AG09309 (cell line): ENCODE measurements around the gene ATG9B.

ENCODE experiments used
- DNase-seq: peaks from one replicate; pipeline ENCODE4 v3.0.0-alpha.2; 2010; ENCODE audit warnings: low read depth
- H3K4me3 ChIP-seq: 2 replicates; pipeline ENCODE4 v1.5.1; 2011; ENCODE audit warnings: mild to moderate bottlenecking, low read depth, low read length, moderate library complexity; ENCODE audit not compliant: control insufficient read depth
- TF ChIP-seq, protein P1 (sequence below): IDR thresholded peaks from 2 replicates; pipeline ENCODE4 v1.5.1; 2011; ENCODE audit warnings: mild to moderate bottlenecking, low read depth, low read length, inconsistent platforms; ENCODE audit not compliant: insufficient read depth, control insufficient read depth; ENCODE audit errors: missing control alignments

The ATG9B gene

DNA sequence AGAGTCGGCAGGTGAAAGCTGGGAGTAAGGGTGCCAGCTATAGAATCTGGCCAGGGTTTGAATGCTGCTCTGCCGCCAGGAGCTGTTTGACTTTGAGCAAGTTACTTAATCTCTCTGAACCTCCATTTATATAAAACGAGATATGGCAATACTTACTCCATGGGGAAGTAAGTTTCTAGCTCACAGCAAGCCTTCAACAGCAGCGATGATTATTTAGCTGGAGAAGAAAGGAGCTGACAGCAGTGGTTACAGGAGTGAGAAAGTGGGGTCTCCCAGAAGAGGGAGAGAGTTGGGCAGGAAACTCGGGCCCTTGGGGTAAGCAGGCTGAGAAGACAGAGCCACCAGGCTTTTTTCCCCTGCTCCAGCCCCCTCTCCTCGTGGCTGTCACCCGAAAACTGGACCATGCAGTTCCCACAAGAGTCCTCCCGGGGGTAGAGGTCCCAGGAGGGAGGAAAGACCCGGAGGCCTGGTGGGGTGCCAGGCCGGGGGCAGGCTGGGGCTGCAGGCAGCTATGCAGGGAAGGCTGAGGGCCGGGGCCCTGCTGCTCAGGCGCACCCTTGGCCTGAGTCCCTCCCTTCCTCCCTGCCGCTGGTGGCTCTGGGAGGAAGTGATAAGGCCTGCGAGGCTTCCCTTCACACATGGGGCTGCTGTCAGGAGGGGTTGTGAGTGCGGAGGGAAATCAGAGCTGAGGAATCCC is 30.0 kb downstream of the ATG9B start:
- H3K4me3 ChIP-seq = no peak overlapping the region
- TF ChIP-seq, protein P1, sequence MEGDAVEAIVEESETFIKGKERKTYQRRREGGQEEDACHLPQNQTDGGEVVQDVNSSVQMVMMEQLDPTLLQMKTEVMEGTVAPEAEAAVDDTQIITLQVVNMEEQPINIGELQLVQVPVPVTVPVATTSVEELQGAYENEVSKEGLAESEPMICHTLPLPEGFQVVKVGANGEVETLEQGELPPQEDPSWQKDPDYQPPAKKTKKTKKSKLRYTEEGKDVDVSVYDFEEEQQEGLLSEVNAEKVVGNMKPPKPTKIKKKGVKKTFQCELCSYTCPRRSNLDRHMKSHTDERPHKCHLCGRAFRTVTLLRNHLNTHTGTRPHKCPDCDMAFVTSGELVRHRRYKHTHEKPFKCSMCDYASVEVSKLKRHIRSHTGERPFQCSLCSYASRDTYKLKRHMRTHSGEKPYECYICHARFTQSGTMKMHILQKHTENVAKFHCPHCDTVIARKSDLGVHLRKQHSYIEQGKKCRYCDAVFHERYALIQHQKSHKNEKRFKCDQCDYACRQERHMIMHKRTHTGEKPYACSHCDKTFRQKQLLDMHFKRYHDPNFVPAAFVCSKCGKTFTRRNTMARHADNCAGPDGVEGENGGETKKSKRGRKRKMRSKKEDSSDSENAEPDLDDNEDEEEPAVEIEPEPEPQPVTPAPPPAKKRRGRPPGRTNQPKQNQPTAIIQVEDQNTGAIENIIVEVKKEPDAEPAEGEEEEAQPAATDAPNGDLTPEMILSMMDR = no peak
- no peak for DNase-seq

DNA sequence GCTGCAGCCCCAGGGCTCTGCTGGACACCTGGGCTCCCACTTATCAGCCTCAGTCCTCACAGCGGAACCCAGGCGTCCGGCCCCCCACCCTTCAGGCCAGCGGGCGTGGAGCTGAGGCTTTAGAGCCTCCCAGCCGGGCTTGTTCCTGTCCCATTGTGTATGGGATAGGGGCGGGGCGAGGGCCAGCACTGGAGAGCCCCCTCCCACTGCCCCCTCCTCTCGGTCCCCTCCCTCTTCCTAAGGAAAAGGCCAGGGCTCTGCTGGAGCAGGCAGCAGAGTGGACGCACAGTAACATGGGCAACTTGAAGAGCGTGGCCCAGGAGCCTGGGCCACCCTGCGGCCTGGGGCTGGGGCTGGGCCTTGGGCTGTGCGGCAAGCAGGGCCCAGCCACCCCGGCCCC is 30.8 kb downstream of the ATG9B start:
- no peak overlapping the region for H3K4me3 ChIP-seq
- DNase-seq = no peak
- TF ChIP-seq, protein P1 = no peak

DNA sequence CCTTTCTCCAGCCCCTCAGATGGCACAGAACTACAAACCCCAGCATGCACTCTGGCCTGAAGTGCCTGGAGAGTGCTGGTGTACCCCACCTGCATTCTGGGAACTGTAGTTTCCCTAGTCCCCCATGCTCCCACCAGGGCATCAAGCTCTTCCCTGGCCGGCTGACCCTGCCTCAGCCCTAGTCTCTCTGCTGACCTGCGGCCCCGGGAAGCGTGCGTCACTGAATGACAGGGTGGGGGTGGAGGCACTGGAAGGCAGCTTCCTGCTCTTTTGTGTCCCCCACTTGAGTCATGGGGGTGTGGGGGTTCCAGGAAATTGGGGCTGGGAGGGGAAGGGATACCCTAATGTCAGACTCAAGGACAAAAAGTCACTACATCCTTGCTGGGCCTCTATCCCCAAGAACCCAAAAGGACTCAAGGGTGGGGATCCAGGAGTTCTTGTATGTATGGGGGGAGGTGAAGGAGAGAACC is 31.4 kb downstream of the ATG9B start:
- TF ChIP-seq, protein P1 = no peak
- DNase-seq = no peak
- H3K4me3 ChIP-seq = no peak overlapping the region

DNA sequence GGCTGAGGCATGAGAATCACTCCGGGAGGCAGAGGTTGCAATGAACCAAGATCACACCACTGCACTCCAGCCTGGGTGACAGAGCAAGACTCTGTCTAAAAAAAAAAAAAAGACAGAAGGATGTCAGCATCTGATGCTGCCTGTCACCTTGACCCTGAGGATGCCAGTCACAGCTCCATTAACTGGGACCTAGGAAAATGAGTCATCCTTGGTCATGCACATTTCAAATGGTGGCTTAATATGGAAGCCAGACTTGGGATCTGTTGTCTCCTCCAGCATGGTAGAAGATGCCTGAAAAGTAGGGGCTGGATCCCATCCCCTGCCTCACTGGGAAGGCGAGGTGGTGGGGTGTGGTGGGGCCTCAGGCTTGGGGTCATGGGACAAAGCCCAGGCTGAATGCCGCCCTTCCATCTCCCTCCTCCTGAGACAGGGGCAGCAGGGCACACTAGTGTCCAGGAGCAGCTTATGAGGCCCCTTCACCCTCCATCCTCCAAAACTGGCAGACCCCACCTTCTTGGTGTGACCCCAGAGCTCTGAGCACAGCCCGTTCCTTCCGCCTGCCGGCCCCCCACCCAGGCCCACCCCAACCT is 32.1 kb downstream of the ATG9B start:
- TF ChIP-seq, protein P1 = no peak
- H3K4me3 ChIP-seq = no peak overlapping the region
- DNase-seq = no peak

DNA sequence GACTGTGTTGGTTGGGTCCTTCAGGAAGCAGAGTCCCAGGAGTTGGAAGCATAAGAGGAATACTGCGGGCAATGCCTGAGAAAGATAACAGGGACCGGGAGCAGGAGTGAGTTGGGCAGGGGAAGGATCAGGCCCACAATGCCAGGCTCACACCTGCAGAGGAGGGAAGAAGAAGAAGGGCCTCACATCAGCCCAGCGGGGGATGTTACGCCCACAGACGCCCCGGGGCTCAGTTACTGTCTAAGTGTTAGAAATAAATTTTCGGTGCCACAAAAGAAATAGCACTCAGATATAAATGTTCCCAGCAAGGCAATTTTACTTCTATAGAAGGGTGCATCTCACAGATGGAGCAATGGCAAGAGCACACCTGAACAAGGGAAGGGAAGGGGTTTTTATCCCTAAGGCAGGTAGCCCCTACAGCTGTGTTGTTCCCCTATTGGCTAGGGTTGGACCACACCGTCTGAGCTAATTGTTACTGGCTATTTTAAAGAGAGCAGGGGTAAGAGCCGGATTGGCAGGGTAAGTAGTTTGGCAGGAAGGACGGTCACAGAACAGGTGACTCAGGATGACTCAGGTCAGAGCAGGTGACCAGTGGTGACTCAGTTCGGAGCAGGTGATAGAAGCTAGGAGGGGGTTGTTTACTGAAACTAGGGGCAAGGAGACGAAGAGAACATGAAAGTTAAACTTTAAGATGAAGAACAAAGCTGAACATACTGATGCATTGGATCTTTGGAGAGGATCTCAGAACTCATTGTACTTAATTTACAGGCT is 33.7 kb downstream of the ATG9B start, which contains the start of gene NOS3:
TSS of gene NOS3 (plus strand) at position 602 of the 771 bp plus-strand sequence. CDS start 2,787 bp downstream, outside the sequence.
- TF ChIP-seq, protein P1 = no peak
- no peak for DNase-seq
- no peak within 1 kb of the TSS for H3K4me3 ChIP-seq

DNA sequence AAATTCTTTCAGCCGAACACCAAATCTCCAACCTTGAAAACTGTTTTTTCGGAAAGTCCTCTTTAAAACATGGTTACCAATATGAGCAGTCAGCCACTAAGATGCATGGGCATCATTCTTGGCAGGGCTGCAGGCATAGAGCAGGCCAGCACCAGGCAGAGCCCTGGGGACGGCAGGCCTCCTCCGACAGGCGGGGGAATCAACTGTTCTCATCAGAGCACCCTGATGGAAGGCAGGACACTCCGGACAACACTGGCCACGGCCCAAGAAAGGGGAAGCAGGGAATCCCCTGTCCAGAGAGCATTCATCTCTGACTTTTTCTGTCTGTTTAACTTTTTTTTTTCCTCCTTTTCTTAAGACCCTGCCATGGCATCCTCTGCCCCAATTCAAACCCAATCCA is 34.8 kb downstream of the ATG9B start:
- TF ChIP-seq, protein P1 = no peak
- DNase-seq = no peak
- no peak overlapping the region for H3K4me3 ChIP-seq
